Measurements from ENCODE around the gene PRKCB. TPM values are rescaled to one million over a fixed set of nuclear protein-coding genes. Genes with fewer than 3 reads are reported as not detected.

The PRKCB gene
- total RNA-seq: 10 to 100 TPM in 5 of 6 donors, 1 to 10 TPM in 1; 9.6 to 28.0 (median 13.9) TPM

GRCh38 chr16:23835390-23836077 lies at the start of gene PRKCB:
Gene PRKCB (plus strand): TSS chr16:23835983.
- Histone ChIP-seq H3K27ac (peak within 1 kb of the TSS; percentile 46 to 87 (median 65)), H3K4me3 (peak within 1 kb of the TSS; percentile 27 to 64 (median 62)), H3K27me3 (no peaks in the 10 kb centered on the region), H3K4me1 (peaks cover 5 to 18% (median 11%) of the 10 kb centered on the region in 4 donors), H3K9me3 (peaks cover 0 to 3% (median 0%) of the 10 kb centered on the region in 4 donors), H3K36me3 (no peaks in the 10 kb centered on the region)
- WGBS, 2 donors: 3 to 9% methylated on average over 9 to 15 of the region's 63 CpGs
- TF ChIP-seq POLR2A (IDR thresholded peaks at IDR 0.05) (peak in 1 of 4 donors; percentile 32), POLR2AphosphoS5 (IDR thresholded peaks at IDR 0.05) (peak; percentile 24 to 37), EP300 (IDR thresholded peaks at IDR 0.05) (no peak)
- TF ChIP-seq, protein P1, sequence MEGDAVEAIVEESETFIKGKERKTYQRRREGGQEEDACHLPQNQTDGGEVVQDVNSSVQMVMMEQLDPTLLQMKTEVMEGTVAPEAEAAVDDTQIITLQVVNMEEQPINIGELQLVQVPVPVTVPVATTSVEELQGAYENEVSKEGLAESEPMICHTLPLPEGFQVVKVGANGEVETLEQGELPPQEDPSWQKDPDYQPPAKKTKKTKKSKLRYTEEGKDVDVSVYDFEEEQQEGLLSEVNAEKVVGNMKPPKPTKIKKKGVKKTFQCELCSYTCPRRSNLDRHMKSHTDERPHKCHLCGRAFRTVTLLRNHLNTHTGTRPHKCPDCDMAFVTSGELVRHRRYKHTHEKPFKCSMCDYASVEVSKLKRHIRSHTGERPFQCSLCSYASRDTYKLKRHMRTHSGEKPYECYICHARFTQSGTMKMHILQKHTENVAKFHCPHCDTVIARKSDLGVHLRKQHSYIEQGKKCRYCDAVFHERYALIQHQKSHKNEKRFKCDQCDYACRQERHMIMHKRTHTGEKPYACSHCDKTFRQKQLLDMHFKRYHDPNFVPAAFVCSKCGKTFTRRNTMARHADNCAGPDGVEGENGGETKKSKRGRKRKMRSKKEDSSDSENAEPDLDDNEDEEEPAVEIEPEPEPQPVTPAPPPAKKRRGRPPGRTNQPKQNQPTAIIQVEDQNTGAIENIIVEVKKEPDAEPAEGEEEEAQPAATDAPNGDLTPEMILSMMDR (IDR thresholded peaks at IDR 0.05): no peak
- ATAC-seq (ENCODE audit: low FRiP score in 2 of 2) (peak; percentile 81 to 94), DNase-seq (peak; percentile 89 to 98)

GRCh38 chr16:23786964-23787561 lies 48.7 kb upstream of the PRKCB start:
- Histone ChIP-seq H3K4me3 (no peak overlapping the region), H3K36me3 (no peaks in the 10 kb centered on the region), H3K4me1 (no peaks in the 10 kb centered on the region), H3K27ac (no peak overlapping the region), H3K27me3 (no peaks in the 10 kb centered on the region), H3K9me3 (no peaks in the 10 kb centered on the region)
- DNase-seq (no peak), ATAC-seq (ENCODE audit: low FRiP score in 2 of 2) (no peak)
- 34 to 38% methylated on average over 6 of the region's 6 CpGs for WGBS, 2 donors
- TF ChIP-seq, protein P1 (IDR thresholded peaks at IDR 0.05): no peak
- TF ChIP-seq EP300 (IDR thresholded peaks at IDR 0.05) (no peak), POLR2A (IDR thresholded peaks at IDR 0.05) (no peak)

GRCh38 chr16:23788685-23789084 lies 47.1 kb upstream of the PRKCB start:
- H3K9me3 ChIP-seq: no peaks in the 10 kb centered on the region
- no peaks in the 10 kb centered on the region for H3K4me1 ChIP-seq
- no peaks in the 10 kb centered on the region for H3K27me3 ChIP-seq
- H3K4me3 ChIP-seq: no peak overlapping the region
- no peak for TF ChIP-seq POLR2AphosphoS5 (IDR thresholded peaks at IDR 0.05)
- no peak for TF ChIP-seq EP300 (IDR thresholded peaks at IDR 0.05)
- TF ChIP-seq, protein P1 (IDR thresholded peaks at IDR 0.05): no peak
- TF ChIP-seq POLR2A (IDR thresholded peaks at IDR 0.05): no peak
- H3K36me3 ChIP-seq: no peaks in the 10 kb centered on the region
- WGBS, 2 donors: 50 to 58% methylated on average over 3 of the region's 3 CpGs
- H3K27ac ChIP-seq: no peak overlapping the region
- ATAC-seq (ENCODE audit: low FRiP score in 2 of 2): peak in 1 of 2 donors; percentile 41
- DNase-seq: no peak

DNA sequence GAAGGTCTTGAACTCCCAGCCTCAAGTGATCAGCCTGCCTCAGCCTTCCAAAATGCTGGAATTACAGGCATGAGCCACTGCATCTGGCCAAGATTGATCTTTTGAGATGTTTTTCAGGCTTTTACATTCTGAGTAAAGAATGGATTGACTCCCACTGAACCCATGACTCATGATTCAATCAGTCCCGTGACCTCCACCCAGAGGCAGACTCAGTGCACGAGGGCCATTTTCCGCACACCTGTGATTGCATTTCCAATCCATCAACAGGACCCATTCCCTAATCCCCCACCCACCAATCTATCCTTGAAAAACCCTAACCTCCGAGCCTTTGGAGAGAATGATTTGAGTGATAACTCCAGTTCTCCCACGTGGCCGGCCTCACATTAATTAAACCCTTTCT lies 40.4 kb upstream of the PRKCB start:
- DNase-seq (no peak), ATAC-seq (ENCODE audit: low FRiP score in 2 of 2) (no peak)
- Histone ChIP-seq H3K4me3 (no peak overlapping the region), H3K27ac (no peak overlapping the region), H3K9me3 (no peaks in the 10 kb centered on the region), H3K4me1 (no peaks in the 10 kb centered on the region), H3K36me3 (no peaks in the 10 kb centered on the region), H3K27me3 (no peaks in the 10 kb centered on the region)
- 88% methylated on average over 6 of the region's 6 CpGs for WGBS, 2 donors
- TF ChIP-seq EP300 (IDR thresholded peaks at IDR 0.05) (no peak), POLR2A (IDR thresholded peaks at IDR 0.05) (no peak), POLR2AphosphoS5 (IDR thresholded peaks at IDR 0.05) (no peak)
- TF ChIP-seq, protein P1 (IDR thresholded peaks at IDR 0.05): no peak

Measured in upper lobe of left lung (tissue), 6 donors.